HepG2 (cell line): ENCODE measurements around the gene ECM1. TPM values are rescaled to one million over a fixed set of nuclear protein-coding genes. Genes with fewer than 3 reads are reported as not detected.

Experiments used
- ARID5B ChIP-seq: IDR thresholded peaks from 2 replicates; pipeline ENCODE4 v1.4.0; 2020; ENCODE audit warnings: mild to moderate bottlenecking, missing genetic modification reagents
- ATRX ChIP-seq: sonication (generic); formaldehyde crosslinking; IDR thresholded peaks from 2 replicates; pipeline ENCODE4 v1.4.0; 2020; ENCODE audit warnings: missing genetic modification reagents, borderline replicate concordance
- CBX2 ChIP-seq, 2 experiments: fragments of 200-600 bp in 1 of 2; sonication (generic); formaldehyde crosslinking in 1 of 2; IDR thresholded peaks; 2 replicates each; pipeline versions ENCODE4 v1.7.0 to v1.8.1; 2018 to 2022; ENCODE audit warnings: low read depth in 2 of 2, low read length in 1 of 2, mild to moderate bottlenecking in 1 of 2, missing genetic modification reagents in 1 of 2
- FOXC1 ChIP-seq: sonication (generic); formaldehyde crosslinking; IDR thresholded peaks from 2 replicates; pipeline ENCODE4 v1.8.0; 2022; ENCODE audit warnings: mild to moderate bottlenecking, missing genetic modification reagents, borderline replicate concordance
- GABPB1 ChIP-seq: IDR thresholded peaks from 2 replicates; pipeline ENCODE4 v1.6.1; 2016; ENCODE audit warnings: mild to moderate bottlenecking, missing genetic modification reagents, moderate library complexity, missing compliant biosample characterization
- GLI4 ChIP-seq: sonication (generic); formaldehyde crosslinking; IDR thresholded peaks from 2 replicates; pipeline ENCODE4 v1.5.1; 2020; ENCODE audit warnings: missing genetic modification reagents, mild to moderate bottlenecking, moderate library complexity, borderline replicate concordance
- KAT8 ChIP-seq: IDR thresholded peaks from 2 replicates; pipeline ENCODE4 v1.6.1; 2016; ENCODE audit warnings: missing genetic modification reagents, missing compliant biosample characterization
- KDM2A ChIP-seq: sonication (generic); formaldehyde crosslinking; IDR thresholded peaks from 2 replicates; pipeline ENCODE4 v1.4.0; 2020; ENCODE audit warnings: low read depth, missing genetic modification reagents, borderline replicate concordance
- KLF12 ChIP-seq: sonication (generic); formaldehyde crosslinking; IDR thresholded peaks from 2 replicates; pipeline ENCODE4 v1.4.0; 2020; ENCODE audit warnings: missing genetic modification reagents, borderline replicate concordance
- KMT2A ChIP-seq: sonication (generic); formaldehyde crosslinking; IDR thresholded peaks from 2 replicates; pipeline ENCODE4 v1.4.0; 2020; ENCODE audit warnings: missing genetic modification reagents
- NFYB ChIP-seq: sonication (generic); formaldehyde crosslinking; IDR thresholded peaks from 2 replicates; pipeline ENCODE4 v1.4.0; 2020; ENCODE audit warnings: missing genetic modification reagents
- NONO ChIP-seq, 2 experiments: fragments of 450-650 bp in 1 of 2; sonication (generic) in 1 of 2; formaldehyde crosslinking in 1 of 2; IDR thresholded peaks in 1 of 2; conservative IDR thresholded peaks in 1 of 2; 2 replicates each; pipeline versions ENCODE4 v1.6.1 to v1.8.0; 2017 to 2022; ENCODE audit warnings: mild to moderate bottlenecking in 1 of 2, missing genetic modification reagents in 1 of 2, moderate library complexity in 1 of 2
- NR2F1 ChIP-seq, 2 experiments: fragments of 450-650 bp in 1 of 2; formaldehyde crosslinking in 1 of 2; IDR thresholded peaks; 2 replicates each; pipeline versions ENCODE4 v1.5.0 to v1.6.1; 2016 to 2020; ENCODE audit warnings: mild to moderate bottlenecking in 1 of 2, missing compliant biosample characterization in 1 of 2, missing genetic modification reagents in 1 of 2, moderate library complexity in 1 of 2
- PLSCR1 ChIP-seq: sonication (generic); formaldehyde crosslinking; IDR thresholded peaks from 2 replicates; pipeline ENCODE4 v1.5.0; 2020; ENCODE audit warnings: missing genetic modification reagents, mild to moderate bottlenecking, borderline replicate concordance
- TEAD3 ChIP-seq: optimal IDR thresholded peaks from 2 replicates; pipeline ENCODE3; 2016; ENCODE audit warnings: borderline replicate concordance
- ZNF260 ChIP-seq: sonication (generic); formaldehyde crosslinking; IDR thresholded peaks from 2 replicates; pipeline ENCODE4 v1.4.0; 2020; ENCODE audit warnings: missing genetic modification reagents, low read depth, mild to moderate bottlenecking, borderline replicate concordance
- ZNF430 ChIP-seq: sonication (generic); formaldehyde crosslinking; IDR thresholded peaks from 2 replicates; pipeline ENCODE4 v1.9.0; 2021; ENCODE audit warnings: mild to moderate bottlenecking, missing genetic modification reagents
- ZNF619 ChIP-seq: sonication (generic); formaldehyde crosslinking; IDR thresholded peaks from 2 replicates; pipeline ENCODE4 v1.4.0; 2020; ENCODE audit warnings: mild to moderate bottlenecking, missing genetic modification reagents
- ZNF737 ChIP-seq: sonication (generic); formaldehyde crosslinking; IDR thresholded peaks from 2 replicates; pipeline ENCODE4 v1.5.0; 2020; ENCODE audit warnings: missing genetic modification reagents, mild to moderate bottlenecking, borderline replicate concordance
- polyA plus RNA-seq, 8 experiments: library from polyadenylated mRNA; depleted of rRNA in 3 of 8; stranded (reverse) in 7 of 8; unstranded in 1 of 8; fragments of >200 nt; fragmentation: Illumina TruSeq in 4 of 8; extraction: Trizol in 4 of 8; gene quantifications; 2 replicates each; pipeline versions ENCODE4 v1.2.1 to v1.2.3, GENCODE V29; 2011 to 2016; ENCODE audit warnings: low read depth in 4 of 8, missing spikeins in 1 of 8, mixed read lengths in 1 of 8; ENCODE audit not compliant: insufficient read depth in 1 of 8
- total RNA-seq, 5 experiments: library from RNA; depleted of rRNA; stranded (reverse); fragments of >200 nt; fragmentation: Illumina TruSeq; extraction: Trizol; gene quantifications; 2 replicates each; pipeline ENCODE4 v1.2.3, GENCODE V29; 2016; ENCODE audit warnings: low read depth in 1 of 5
- TF ChIP-seq, protein P1 (sequence below): sonication (generic); formaldehyde crosslinking; IDR thresholded peaks from 2 replicates; pipeline ENCODE4 v1.8.0; 2022; ENCODE audit warnings: missing genetic modification reagents, mild to moderate bottlenecking, inconsistent platforms, borderline replicate concordance
- TF ChIP-seq, protein P2 (sequence below): sonication (generic); formaldehyde crosslinking; IDR thresholded peaks from 2 replicates; pipeline ENCODE4 v1.8.1; 2023; ENCODE audit warnings: mild to moderate bottlenecking, missing genetic modification reagents

Gene ECM1
- total and polyA plus RNA-seq, 2 of the 13 experiments (the other 11 are each of a cell fraction or from before 2014, with no cell fraction given), result 0.42 to 1.0 TPM

GRCh38 chr1:150561974-150562445 lies 54.1 kb downstream of the ECM1 start (continued):
- TF ChIP-seq PLSCR1 (CRISPR knock-in tag), result no peak
- TF ChIP-seq FOXC1 (CRISPR knock-in tag), result 0 out of 2 replicates have a peak, but pooled peaks have one; percentile 18
- TF ChIP-seq KLF12 (CRISPR knock-in tag), result peak; percentile 62; the same call in 1 of the 2 replicates
- 0 out of 2 replicates have a peak, but pooled peaks have one; percentile 4 for TF ChIP-seq ZNF737
- peak; percentile 79 for TF ChIP-seq GABPB1 (CRISPR knock-in tag)
- no peak for TF ChIP-seq GLI4 (CRISPR knock-in tag)
- peak in 1 of 2 experiments; percentile 4; a peak in 1 of 4 replicates for TF ChIP-seq NR2F1 (CRISPR knock-in tag; IDR thresholded peaks at IDR 0.05)
- TF ChIP-seq, protein P1, sequence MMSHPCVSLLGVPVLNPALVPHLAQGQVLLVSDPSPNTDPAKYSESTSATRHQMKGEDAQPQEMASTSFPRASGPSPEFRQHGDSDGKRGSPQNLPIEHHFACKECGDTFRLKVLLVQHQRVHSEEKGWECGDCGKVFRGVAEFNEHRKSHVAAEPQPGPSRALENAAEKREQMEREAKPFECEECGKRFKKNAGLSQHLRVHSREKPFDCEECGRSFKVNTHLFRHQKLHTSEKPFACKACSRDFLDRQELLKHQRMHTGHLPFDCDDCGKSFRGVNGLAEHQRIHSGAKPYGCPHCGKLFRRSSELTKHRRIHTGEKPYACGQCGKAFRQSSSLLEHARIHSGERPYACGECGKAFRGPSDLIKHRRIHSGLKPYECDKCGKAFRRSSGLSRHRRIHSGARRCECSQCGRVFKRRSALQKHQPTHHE (CRISPR knock-in tag), result no peak
- no peak for TF ChIP-seq NONO (IDR thresholded peaks at IDR 0.05)
- TF ChIP-seq NONO (CRISPR knock-in tag; conservative IDR thresholded peaks at IDR 0.05), result 0 out of 2 replicates have a peak, but pooled peaks have one; percentile 9
- TF ChIP-seq, protein P2, sequence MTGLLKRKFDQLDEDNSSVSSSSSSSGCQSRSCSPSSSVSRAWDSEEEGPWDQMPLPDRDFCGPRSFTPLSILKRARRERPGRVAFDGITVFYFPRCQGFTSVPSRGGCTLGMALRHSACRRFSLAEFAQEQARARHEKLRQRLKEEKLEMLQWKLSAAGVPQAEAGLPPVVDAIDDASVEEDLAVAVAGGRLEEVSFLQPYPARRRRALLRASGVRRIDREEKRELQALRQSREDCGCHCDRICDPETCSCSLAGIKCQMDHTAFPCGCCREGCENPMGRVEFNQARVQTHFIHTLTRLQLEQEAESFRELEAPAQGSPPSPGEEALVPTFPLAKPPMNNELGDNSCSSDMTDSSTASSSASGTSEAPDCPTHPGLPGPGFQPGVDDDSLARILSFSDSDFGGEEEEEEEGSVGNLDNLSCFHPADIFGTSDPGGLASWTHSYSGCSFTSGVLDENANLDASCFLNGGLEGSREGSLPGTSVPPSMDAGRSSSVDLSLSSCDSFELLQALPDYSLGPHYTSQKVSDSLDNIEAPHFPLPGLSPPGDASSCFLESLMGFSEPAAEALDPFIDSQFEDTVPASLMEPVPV (CRISPR knock-in tag), result peak; percentile 53; the same call in 1 of the 2 replicates
- peak; percentile 84 for TF ChIP-seq KDM2A
- peak; percentile 71 for TF ChIP-seq KAT8
- TF ChIP-seq KMT2A, result no peak
- peak; percentile 78 for TF ChIP-seq NFYB (CRISPR knock-in tag)
- TF ChIP-seq ZNF260 (CRISPR knock-in tag), result no peak
- TF ChIP-seq CBX2 (IDR thresholded peaks at IDR 0.05; ENCODE audit: low read depth, low read length), result no peak
- TF ChIP-seq CBX2 (CRISPR knock-in tag; IDR thresholded peaks at IDR 0.05; ENCODE audit: low read depth), result no peak
- TF ChIP-seq TEAD3 (CRISPR knock-in tag), result peak; percentile 66
- no peak for TF ChIP-seq ATRX
- peak; percentile 61; the same call in 1 of the 2 replicates for TF ChIP-seq ZNF430 (CRISPR knock-in tag)
- TF ChIP-seq ARID5B (CRISPR knock-in tag), result peak; percentile 92
- TF ChIP-seq ZNF619 (CRISPR knock-in tag), result 0 out of 2 replicates have a peak, but pooled peaks have one; percentile 37
